Loucy (cell line): ENCODE results near the gene TIAM2.

ENCODE experiments used
- H2AFZ ChIP-seq: fragments of 200-600 bp; sonication (generic); 2 replicates; pipeline ENCODE4 v1.6.0; 2016; ENCODE audit warnings: antibody characterized with exemption, mild to moderate bottlenecking, low read length, moderate library complexity
- H3F3A ChIP-seq: fragments of 200-600 bp; 2 replicates; pipeline ENCODE4 v1.6.0; 2016; ENCODE audit warnings: antibody characterized with exemption, low read depth, mild to moderate bottlenecking
- H3K27me3 ChIP-seq: fragments of 200-600 bp; sonication (generic); 2 replicates; pipeline ENCODE4 v1.6.1; 2014; ENCODE audit warnings: low read length, mild to moderate bottlenecking; ENCODE audit not compliant: insufficient read depth, poor library complexity, severe bottlenecking
- H3K36me3 ChIP-seq: fragments of 200-600 bp; sonication (generic); 2 replicates; pipeline ENCODE4 v1.6.1; 2016; ENCODE audit warnings: low read length; ENCODE audit not compliant: insufficient read depth
- H3K4me1 ChIP-seq: fragments of 200-600 bp; sonication (generic); 2 replicates; pipeline ENCODE4 v1.5.1; 2014; ENCODE audit warnings: low read length, mild to moderate bottlenecking; ENCODE audit not compliant: insufficient read depth, poor library complexity, severe bottlenecking
- H3K4me2 ChIP-seq: fragments of 200-600 bp; sonication (generic); 2 replicates; pipeline ENCODE4 v1.6.0; 2014; ENCODE audit warnings: antibody characterized with exemption, low read length, low read depth, mild to moderate bottlenecking; ENCODE audit not compliant: poor library complexity, severe bottlenecking
- H3K4me3 ChIP-seq: fragments of 200-600 bp; sonication (generic); 2 replicates; pipeline ENCODE4 v1.5.1; 2014; ENCODE audit warnings: low read length, mild to moderate bottlenecking, mixed read lengths; ENCODE audit not compliant: poor library complexity, severe bottlenecking
- H3K79me2 ChIP-seq: fragments of 200-600 bp; sonication (generic); 2 replicates; pipeline ENCODE4 v1.6.1; 2014; ENCODE audit warnings: low read length; ENCODE audit not compliant: insufficient read depth
- H3K9ac ChIP-seq: fragments of 200-600 bp; sonication (generic); 2 replicates; pipeline ENCODE4 v1.6.0; 2014; ENCODE audit warnings: mild to moderate bottlenecking, low read depth, low read length, moderate library complexity; ENCODE audit not compliant: poor library complexity, severe bottlenecking
- H3K9me2 ChIP-seq: fragments of 200-600 bp; sonication (generic); replicated peaks from 2 replicates; pipeline ENCODE4 v1.6.1; 2016; ENCODE audit warnings: low read depth, low read length, mixed read lengths
- H3K9me3 ChIP-seq: fragments of 200-600 bp; sonication (generic); 2 replicates; pipeline ENCODE4 v1.6.1; 2014; ENCODE audit warnings: mild to moderate bottlenecking, antibody characterized with exemption, low read length, low read depth; ENCODE audit not compliant: insufficient read depth
- H4K20me1 ChIP-seq: fragments of 200-600 bp; sonication (generic); 2 replicates; pipeline ENCODE4 v1.6.0; 2014; ENCODE audit warnings: antibody characterized with exemption, low read length, mild to moderate bottlenecking; ENCODE audit not compliant: insufficient read depth, poor library complexity, severe bottlenecking
- EZH2phosphoT487 ChIP-seq: fragments of 200-600 bp; IDR thresholded peaks from 2 replicates; pipeline ENCODE4 v1.6.1; 2018; ENCODE audit warnings: antibody characterized with exemption, mild to moderate bottlenecking, moderate library complexity, borderline replicate concordance
- TF ChIP-seq, protein P1 (sequence below): fragments of 200-600 bp; sonication (generic); conservative IDR thresholded peaks from 2 replicates; pipeline ENCODE4 v1.5.1; 2014; ENCODE audit warnings: mild to moderate bottlenecking, antibody characterized with exemption, low read length

The TIAM2 gene

DNA sequence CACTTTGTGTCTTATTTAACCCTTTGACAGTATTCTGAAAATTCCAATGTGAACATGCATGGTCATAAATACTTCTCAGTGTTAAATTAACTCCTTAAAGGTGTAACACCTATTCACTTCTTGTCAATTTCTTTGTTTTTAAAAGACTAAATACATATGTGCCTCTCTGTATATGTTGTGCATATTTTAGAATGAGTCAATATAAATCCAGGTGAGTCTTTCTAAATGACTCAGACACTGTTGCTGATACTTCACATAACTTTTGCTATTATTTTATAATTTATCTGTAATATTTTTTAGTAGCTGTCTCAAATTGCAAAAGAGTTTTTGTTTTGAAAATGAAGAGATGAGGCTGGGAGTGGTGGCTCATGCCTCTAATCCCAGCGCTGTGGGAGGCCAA, 36.0 kb downstream of the TIAM2 start:
- TF ChIP-seq EZH2phosphoT487: no peak
- TF ChIP-seq, protein P1, sequence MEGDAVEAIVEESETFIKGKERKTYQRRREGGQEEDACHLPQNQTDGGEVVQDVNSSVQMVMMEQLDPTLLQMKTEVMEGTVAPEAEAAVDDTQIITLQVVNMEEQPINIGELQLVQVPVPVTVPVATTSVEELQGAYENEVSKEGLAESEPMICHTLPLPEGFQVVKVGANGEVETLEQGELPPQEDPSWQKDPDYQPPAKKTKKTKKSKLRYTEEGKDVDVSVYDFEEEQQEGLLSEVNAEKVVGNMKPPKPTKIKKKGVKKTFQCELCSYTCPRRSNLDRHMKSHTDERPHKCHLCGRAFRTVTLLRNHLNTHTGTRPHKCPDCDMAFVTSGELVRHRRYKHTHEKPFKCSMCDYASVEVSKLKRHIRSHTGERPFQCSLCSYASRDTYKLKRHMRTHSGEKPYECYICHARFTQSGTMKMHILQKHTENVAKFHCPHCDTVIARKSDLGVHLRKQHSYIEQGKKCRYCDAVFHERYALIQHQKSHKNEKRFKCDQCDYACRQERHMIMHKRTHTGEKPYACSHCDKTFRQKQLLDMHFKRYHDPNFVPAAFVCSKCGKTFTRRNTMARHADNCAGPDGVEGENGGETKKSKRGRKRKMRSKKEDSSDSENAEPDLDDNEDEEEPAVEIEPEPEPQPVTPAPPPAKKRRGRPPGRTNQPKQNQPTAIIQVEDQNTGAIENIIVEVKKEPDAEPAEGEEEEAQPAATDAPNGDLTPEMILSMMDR: no peak
- Histone ChIP-seq H3K4me1 (no peaks in the 10 kb centered on the region), H3K79me2 (no peaks in the 10 kb centered on the region), H3K9ac (no peak overlapping the region), H3K4me2 (no peak overlapping the region), H3K9me2 (no peaks in the 10 kb centered on the region), H3K4me3 (no peak overlapping the region), H2AFZ (no peak overlapping the region), H4K20me1 (no peaks in the 10 kb centered on the region), H3K36me3 (no peaks in the 10 kb centered on the region), H3K9me3 (no peaks in the 10 kb centered on the region), H3F3A (no peaks in the 10 kb centered on the region), H3K27me3 (no peaks in the 10 kb centered on the region)

DNA sequence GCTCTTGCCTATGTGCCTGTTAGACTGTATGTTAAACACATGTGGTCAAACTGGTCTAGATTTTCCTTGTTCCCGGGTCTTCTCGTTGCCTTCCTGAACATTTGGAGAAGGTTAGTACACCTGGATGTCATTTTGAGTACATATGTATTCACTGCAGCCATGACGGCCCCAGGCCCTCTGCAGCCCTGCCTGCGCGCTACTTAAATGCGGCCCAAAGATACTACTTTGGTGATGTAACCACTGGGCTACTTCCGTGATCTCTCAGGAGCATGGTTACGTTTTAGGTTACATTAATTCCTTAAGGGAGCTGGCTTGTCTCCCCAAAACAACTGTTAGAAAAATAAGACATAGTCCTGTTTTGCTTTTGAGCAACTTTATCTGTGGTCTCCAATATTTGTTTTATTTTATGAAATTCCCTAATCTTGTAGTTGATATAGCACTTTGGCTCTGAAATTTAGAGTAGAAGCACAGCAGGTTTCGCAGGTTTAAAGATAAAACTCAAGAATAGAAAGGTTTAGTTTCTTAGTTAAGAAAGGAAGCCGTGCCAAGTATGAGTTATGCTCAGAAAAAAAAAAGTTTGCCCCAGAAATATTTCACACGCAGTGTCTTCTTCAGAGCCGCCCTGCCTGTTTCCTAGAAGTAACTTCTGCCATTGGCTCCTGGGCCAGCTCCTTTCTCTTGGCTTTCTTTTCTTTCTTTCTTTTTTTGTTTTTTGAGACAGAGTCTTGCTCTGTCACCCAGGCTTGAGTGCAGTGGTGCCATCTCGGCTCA, 38.1 kb downstream of the TIAM2 start:
- H3F3A ChIP-seq: no peaks in the 10 kb centered on the region
- H3K9me2 ChIP-seq: no peaks in the 10 kb centered on the region
- no peaks in the 10 kb centered on the region for H4K20me1 ChIP-seq
- H3K4me1 ChIP-seq: no peaks in the 10 kb centered on the region
- no peak overlapping the region for H3K4me3 ChIP-seq
- no peaks in the 10 kb centered on the region for H3K79me2 ChIP-seq
- no peak for TF ChIP-seq EZH2phosphoT487
- TF ChIP-seq, protein P1: no peak
- no peaks in the 10 kb centered on the region for H3K36me3 ChIP-seq
- H3K4me2 ChIP-seq: no peak overlapping the region
- H3K9ac ChIP-seq: no peak overlapping the region
- no peaks in the 10 kb centered on the region for H3K9me3 ChIP-seq
- H3K27me3 ChIP-seq: no peaks in the 10 kb centered on the region
- no peak overlapping the region for H2AFZ ChIP-seq

DNA sequence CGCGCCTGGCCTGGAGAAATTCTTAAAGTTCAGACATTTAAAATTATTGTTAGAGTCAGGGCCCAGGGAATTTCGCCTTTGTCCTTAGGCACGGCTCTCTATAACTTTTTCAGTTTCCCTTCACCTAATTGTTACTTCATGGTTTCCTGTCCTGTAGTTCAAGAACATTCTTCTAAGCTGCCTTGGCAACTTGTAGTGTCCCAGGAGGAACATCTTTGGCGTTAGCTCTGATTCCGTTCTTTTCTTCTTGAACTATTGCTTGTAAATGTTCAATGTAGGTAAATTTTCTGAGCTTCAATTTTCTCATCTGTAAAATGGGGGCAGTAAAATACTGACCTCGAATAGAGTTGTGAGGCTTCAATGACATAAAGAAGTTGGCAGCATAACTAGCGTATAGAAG, 41.8 kb downstream of the TIAM2 start:
- H4K20me1 ChIP-seq: no peaks in the 10 kb centered on the region
- H3K9ac ChIP-seq: no peak overlapping the region
- no peak overlapping the region for H3K4me3 ChIP-seq
- no peak overlapping the region for H3K4me2 ChIP-seq
- H3F3A ChIP-seq: no peaks in the 10 kb centered on the region
- no peaks in the 10 kb centered on the region for H3K4me1 ChIP-seq
- no peak overlapping the region for H2AFZ ChIP-seq
- no peaks in the 10 kb centered on the region for H3K9me3 ChIP-seq
- TF ChIP-seq EZH2phosphoT487: no peak
- TF ChIP-seq, protein P1: no peak
- H3K27me3 ChIP-seq: no peaks in the 10 kb centered on the region
- H3K79me2 ChIP-seq: no peaks in the 10 kb centered on the region
- no peaks in the 10 kb centered on the region for H3K9me2 ChIP-seq
- no peaks in the 10 kb centered on the region for H3K36me3 ChIP-seq
